H1 (cell line): ENCODE results near the gene ZNF618. TPM values are rescaled to one million over a fixed set of nuclear protein-coding genes. Genes with fewer than 3 reads are reported as not detected.

ENCODE experiments used
- CTCF ChIA-PET: fragments of 300-600 bp; sonication (Branson Sonifier 250); formaldehyde crosslinking; loops from one replicate; lab custom pipeline; 2021; ENCODE audit not compliant: partially characterized antibody; lab: Charles Lee
- POLR2A ChIA-PET: fragments of 300-600 bp; sonication (Branson Sonifier 250); formaldehyde crosslinking; loops from one replicate; lab custom pipeline; 2021; ENCODE audit warnings: inconsistent platforms; ENCODE audit not compliant: partially characterized antibody; lab: Charles Lee
- DNase-seq, 2 experiments: peaks; one replicate each; pipeline versions ENCODE4 v3.0.0 to v3.0.0-alpha.2; 2010 to 2022; ENCODE audit warnings: low spot score in 2 of 2, low read depth in 1 of 2, mixed read lengths in 1 of 2
- FAIRE-seq: peaks from 2 replicates; lab custom pipeline; 2011; peaks lifted over from hg19 to GRCh38; lab: Jason Lieb, UNC
- H2AFZ ChIP-seq: 2 replicates; pipeline ENCODE4 v1.8.1; 2012; ENCODE audit warnings: low read length, inconsistent platforms
- H2AK5ac ChIP-seq: 2 replicates; pipeline ENCODE4 v1.6.1; 2013; ENCODE audit warnings: low read depth, low read length
- H2BK120ac ChIP-seq: replicated peaks from 2 replicates; pipeline ENCODE3; 2013; ENCODE audit warnings: low read depth, low read length, inconsistent platforms
- H2BK12ac ChIP-seq: 2 replicates; pipeline ENCODE4 v1.6.1; 2013; ENCODE audit warnings: low read depth, low read length
- H2BK15ac ChIP-seq: 2 replicates; pipeline ENCODE4 v1.6.1; 2013; ENCODE audit warnings: low read length
- H2BK20ac ChIP-seq: 2 replicates; pipeline ENCODE4 v1.6.1; 2013; ENCODE audit warnings: low read length
- H2BK5ac ChIP-seq: 2 replicates; pipeline ENCODE4 v1.6.1; 2013; ENCODE audit warnings: low read depth, low read length
- H3K14ac ChIP-seq: 2 replicates; pipeline ENCODE4 v1.6.1; 2013; ENCODE audit warnings: inconsistent platforms; ENCODE audit not compliant: insufficient read length
- H3K18ac ChIP-seq: 2 replicates; pipeline ENCODE4 v1.6.1; 2013; ENCODE audit warnings: low read length; ENCODE audit errors: extremely low read depth
- H3K23ac ChIP-seq: 2 replicates; pipeline ENCODE4 v1.6.1; 2013; ENCODE audit warnings: inconsistent platforms; ENCODE audit not compliant: insufficient read length
- H3K23me2 ChIP-seq: 2 replicates; pipeline ENCODE4 v1.6.1; 2013; ENCODE audit warnings: low read depth, low read length
- H3K27ac ChIP-seq: 2 replicates; pipeline ENCODE4 v1.6.1; 2011; ENCODE audit warnings: low read depth, low read length, inconsistent platforms
- H3K27me3 ChIP-seq, 4 experiments: replicated peaks in 1 of 4; 1 replicate in 1 of 4; 2 replicates in 3 of 4; pipeline versions ENCODE4 v1.6.1 to v1.8.1; 2011 to 2013; ENCODE audit warnings: low read length in 3 of 4, mild to moderate bottlenecking in 3 of 4, inconsistent platforms in 2 of 4, mixed read lengths in 2 of 4, moderate library complexity in 1 of 4; ENCODE audit not compliant: control insufficient read depth in 3 of 4, insufficient read depth in 3 of 4; ENCODE audit errors: extremely low read depth in 1 of 4
- H3K36me3 ChIP-seq, 4 experiments: 2 replicates each; pipeline versions ENCODE4 v1.6.1 to v1.8.1; 2011 to 2013; ENCODE audit warnings: mild to moderate bottlenecking in 4 of 4, low read length in 3 of 4, moderate library complexity in 2 of 4, control low read depth in 1 of 4, inconsistent platforms in 1 of 4; ENCODE audit not compliant: insufficient read depth in 4 of 4, control insufficient read depth in 2 of 4
- H3K4ac ChIP-seq: replicated peaks from 2 replicates; pipeline ENCODE3; 2013; ENCODE audit warnings: low read length, low read depth, mixed read lengths, inconsistent platforms; ENCODE audit not compliant: insufficient read length
- H3K4me1 ChIP-seq, 4 experiments: replicated peaks in 1 of 4; 1 replicate in 1 of 4; 2 replicates in 3 of 4; pipeline versions ENCODE4 v1.6.1 to v1.8.1; 2011 to 2013; ENCODE audit warnings: low read length in 3 of 4, inconsistent platforms in 2 of 4, mixed read lengths in 1 of 4; ENCODE audit not compliant: insufficient read depth in 4 of 4, control insufficient read depth in 3 of 4
- H3K4me2 ChIP-seq, 2 experiments: 2 replicates each; pipeline versions ENCODE4 v1.6.1 to v1.8.1; 2011 to 2013; ENCODE audit warnings: low read depth in 2 of 2, low read length in 2 of 2, control low read depth in 1 of 2, inconsistent platforms in 1 of 2, mild to moderate bottlenecking in 1 of 2; ENCODE audit not compliant: insufficient read depth in 1 of 2
- H3K4me3 ChIP-seq, 4 experiments: fragments of 200-600, 300-600 bp in 1 of 4; sonication (generic), shearing (Covaris generic), sonication (Bioruptor Twin) in 1 of 4; 2 replicates each; pipeline versions ENCODE4 v1.5.1 to v1.8.1; 2011 to 2016; ENCODE audit warnings: low read length in 4 of 4, low read depth in 3 of 4, control low read depth in 2 of 4, inconsistent platforms in 2 of 4, mild to moderate bottlenecking in 2 of 4, mixed read lengths in 1 of 4, moderate library complexity in 1 of 4; ENCODE audit not compliant: insufficient read depth in 2 of 4; ENCODE audit errors: extremely low read depth in 1 of 4
- H3K56ac ChIP-seq: replicated peaks from 2 replicates; pipeline ENCODE3; 2013; ENCODE audit warnings: low read depth, mild to moderate bottlenecking, mixed read lengths, low read length, inconsistent platforms; ENCODE audit not compliant: insufficient read length
- H3K79me1 ChIP-seq: 2 replicates; pipeline ENCODE4 v1.6.1; 2013; ENCODE audit warnings: low read depth, low read length, control low read depth
- H3K79me2 ChIP-seq, 2 experiments: 2 replicates each; pipeline versions ENCODE4 v1.6.1 to v1.8.1; 2012 to 2013; ENCODE audit warnings: low read length in 2 of 2, mild to moderate bottlenecking in 2 of 2, inconsistent platforms in 1 of 2; ENCODE audit not compliant: insufficient read depth in 2 of 2, control insufficient read depth in 1 of 2
- H3K9ac ChIP-seq, 4 experiments: replicated peaks in 1 of 4; 1 replicate in 1 of 4; 2 replicates in 3 of 4; pipeline versions ENCODE4 v1.6.1 to v1.8.1; 2011 to 2013; ENCODE audit warnings: low read depth in 3 of 4, low read length in 3 of 4, control low read depth in 2 of 4, mild to moderate bottlenecking in 2 of 4, moderate library complexity in 2 of 4, inconsistent platforms in 1 of 4; ENCODE audit errors: extremely low read depth in 1 of 4
- H3K9me3 ChIP-seq, 2 experiments: 2 replicates each; pipeline versions ENCODE4 v1.6.1 to v1.8.1; 2012 to 2013; ENCODE audit warnings: mild to moderate bottlenecking in 2 of 2, moderate library complexity in 2 of 2, control low read depth in 1 of 2, inconsistent platforms in 1 of 2, low read depth in 1 of 2, low read length in 1 of 2, mixed read lengths in 1 of 2; ENCODE audit not compliant: insufficient read depth in 2 of 2
- H4K20me1 ChIP-seq, 2 experiments: replicated peaks in 1 of 2; 2 replicates each; pipeline versions ENCODE3 to v1.8.1; 2011 to 2013; ENCODE audit warnings: inconsistent platforms in 2 of 2, low read length in 2 of 2, mild to moderate bottlenecking in 1 of 2; ENCODE audit not compliant: insufficient read depth in 2 of 2, control insufficient read depth in 1 of 2
- H4K5ac ChIP-seq: 2 replicates; pipeline ENCODE4 v1.6.1; 2013; ENCODE audit warnings: low read length, low read depth, mixed read lengths, inconsistent platforms; ENCODE audit not compliant: insufficient read length
- H4K8ac ChIP-seq: 2 replicates; pipeline ENCODE4 v1.8.0; 2013; ENCODE audit warnings: mild to moderate bottlenecking, moderate library complexity, low read length, inconsistent platforms; ENCODE audit not compliant: insufficient read depth; ENCODE audit errors: extremely low read depth
- H4K91ac ChIP-seq: replicated peaks from 2 replicates; pipeline ENCODE3; 2013; ENCODE audit warnings: low read length, mixed read lengths, inconsistent platforms; ENCODE audit not compliant: insufficient read length
- CHD1 ChIP-seq: IDR thresholded peaks from 2 replicates; pipeline ENCODE4 v1.6.1; 2012; ENCODE audit warnings: low read depth, low read length, improper control_type of control experiment
- CTCF ChIP-seq, 3 experiments: IDR thresholded peaks; 1 replicate in 2 of 3; 2 replicates in 1 of 3; pipeline versions ENCODE4 v1.5.1 to v1.6.1; 2011; ENCODE audit warnings: low read length in 3 of 3, mild to moderate bottlenecking in 3 of 3, inconsistent platforms in 2 of 3, low read depth in 1 of 3, moderate library complexity in 1 of 3; ENCODE audit not compliant: insufficient read depth in 1 of 3; ENCODE audit errors: control extremely low read depth in 1 of 3
- E2F6 ChIP-seq: IDR thresholded peaks from 2 replicates; pipeline ENCODE4 v1.6.1; 2012; ENCODE audit warnings: inconsistent platforms
- JUN ChIP-seq: IDR thresholded peaks from 2 replicates; pipeline ENCODE4 v1.6.1; 2011; ENCODE audit warnings: low read depth, mild to moderate bottlenecking, improper control_type of control experiment, low read length
- MAX ChIP-seq: IDR thresholded peaks from 2 replicates; pipeline ENCODE4 v1.6.1; 2012; ENCODE audit warnings: inconsistent platforms
- RBBP5 ChIP-seq: IDR thresholded peaks from 2 replicates; pipeline ENCODE4 v1.7.1; 2012; ENCODE audit warnings: low read depth, mild to moderate bottlenecking, inconsistent platforms, low read length, moderate library complexity, borderline replicate concordance
- SUZ12 ChIP-seq: fragments of 200-600 bp; sonication (generic); IDR thresholded peaks from 2 replicates; pipeline ENCODE4 v1.6.1; 2012; ENCODE audit warnings: mild to moderate bottlenecking, inconsistent platforms, low read length, moderate library complexity, mixed read lengths
- TCF12 ChIP-seq: IDR thresholded peaks from 2 replicates; pipeline ENCODE4 v1.6.1; 2011; ENCODE audit warnings: low read depth, mild to moderate bottlenecking, low read length
- TEAD4 ChIP-seq: IDR thresholded peaks from 2 replicates; pipeline ENCODE4 v1.6.1; 2012; ENCODE audit warnings: low read depth, low read length, inconsistent platforms, mixed read lengths
- WGBS, 2 experiments: shearing (Covaris generic) in 1 of 2; methylation state at CpG; one replicate each; pipeline versions ENCODE4 v1.1.6 to v1.1.7; 2013 to 2015; ENCODE audit warnings: low lambda C conversion rate in 2 of 2, mixed read lengths in 2 of 2, inconsistent platforms in 1 of 2, low coverage in 1 of 2, missing lambda C conversion rate in 1 of 2; ENCODE audit not compliant: insufficient replicate concordance in 2 of 2, insufficient coverage in 1 of 2, insufficient read length in 1 of 2; ENCODE audit errors: extremely low coverage in 1 of 2, missing lambda C conversion rate in 1 of 2; 5-methylcytosine and 5-hydroxymethylcytosine counted together
- polyA plus RNA-seq, 7 experiments: library from polyadenylated mRNA; depleted of rRNA in 3 of 7; stranded (reverse) in 5 of 7; unstranded in 2 of 7; fragments of >200 nt in 5 of 7; fragments of 200-250 nt in 2 of 7; gene quantifications; 1 replicate in 5 of 7; 2 replicates in 1 of 7; 4 replicates in 1 of 7; pipeline versions ENCODE4 v1.2.1 to v1.2.3, GENCODE V29; 2011 to 2013; ENCODE audit warnings: missing spikeins in 2 of 7, mixed read lengths in 2 of 7
- total RNA-seq: library from RNA; stranded (reverse); fragmentation: NEBNext Ultra II Directional; extraction: Animal tissue kit (Norgen Biotek cat#: 25700); gene quantifications from 2 replicates; pipeline ENCODE4 v1.2.1, GENCODE V29; 2021

ZNF618 gene
- total and polyA plus RNA-seq, 2 of the 8 experiments (the other 6 are each of a cell fraction or from before 2014, with no cell fraction given), result 9.6 to 28.5 TPM

- Histone ChIP-seq H2AFZ (no peak overlapping the region), H4K91ac (no peak overlapping the region), H3K4me2 (no peak overlapping the region), H3K9me3 (no peaks in the 10 kb centered on the region), H3K14ac (no peak overlapping the region), H3K27ac (no peak overlapping the region), H3K4me1 (no peaks in the 10 kb centered on the region), H3K9ac (no peak overlapping the region), H3K23ac (no peak overlapping the region), H3K79me2 (no peaks in the 10 kb centered on the region), H3K23me2 (no peaks in the 10 kb centered on the region), H3K4me3 (no peak overlapping the region), H3K79me1 (peaks cover 4% of the 10 kb centered on the region; the same call in 1 of the 2 replicates), H2BK12ac (no peak overlapping the region), H4K5ac (no peak overlapping the region), H2BK15ac (no peak overlapping the region), H3K4ac (no peak overlapping the region), H3K27me3 (no peaks in the 10 kb centered on the region), H3K18ac (no peak overlapping the region), H2BK20ac (no peak overlapping the region), H3K56ac (no peak overlapping the region), H2AK5ac (no peak overlapping the region), H4K20me1 (peaks cover 0 to 4% of the 10 kb centered on the region in 2 experiments), H4K8ac (no peak overlapping the region), H3K36me3 (peaks cover 0 to 4% (median 0%) of the 10 kb centered on the region in 4 experiments; a peak in 1 of 8 replicates), H2BK5ac (no peak overlapping the region), H2BK120ac (no peak overlapping the region)
- ChIA-PET POLR2A (interaction anchor here (1.1 kb wide), 1 partner anchor 12 kb away, joined by 3 read pairs; no protein-coding TSS in a partner anchor), CTCF (interaction anchor here (0.6 to 9.0 kb wide), 5 partner anchors 13 to 103 kb away, joined by 3 to 55 read pairs (median 3); no protein-coding TSS in a partner anchor)
- no peak for FAIRE-seq
- WGBS, 2 experiments, result 81% methylated on average over 6 of the region's 6 CpGs; no CpG with 5 or more reads in 1 of the 2 experiments
- no peak for DNase-seq
- no peak for TF ChIP-seq TCF12
- no peak for TF ChIP-seq E2F6
- no peak for TF ChIP-seq RBBP5
- TF ChIP-seq CTCF (IDR thresholded peaks at IDR 0.05; ENCODE audit: control extremely low read depth in 1 of 3, insufficient read depth in 1 of 3, low read depth in 1 of 3, low read length in 3 of 3), result no peak
- TF ChIP-seq JUN, result no peak
- TF ChIP-seq TEAD4, result no peak
- TF ChIP-seq CHD1, result no peak
- TF ChIP-seq MAX, result no peak
- no peak for TF ChIP-seq SUZ12
These were observed 103.4 kb downstream of the ZNF618 start for GRCh38 chr9:113979343-113980127.
